IMR-90 (cell line): ENCODE measurements around the gene WDR37. TPM values are rescaled to one million over a fixed set of nuclear protein-coding genes. Genes with fewer than 3 reads are reported as not detected.

ENCODE experiments used
- ATAC-seq: fragments of 200-7000 bp; cut with Tn5 transposase; 2 replicates; pipeline ENCODE4 v1.9.1; 2020; ENCODE audit warnings: low read depth, mild to moderate bottlenecking, moderate library complexity
- BruUV-seq: library from RNA; stranded (reverse); fragments of 400-500 nt; replicated peaks from 2 replicates; lab custom pipeline; 2021; lab: Mats Ljungman, UMichigan
- CTCF ChIA-PET: fragments of 300-600 bp; formaldehyde crosslinking; extraction: SDS; loops from one replicate; lab custom pipeline; 2021; ENCODE audit warnings: antibody characterized with exemption; lab: Yijun Ruan, JAX
- POLR2A ChIA-PET: fragments of 300-600 bp; sonication (Branson Sonifier 250); formaldehyde crosslinking; loops from one replicate; lab custom pipeline; 2022; ENCODE audit warnings: antibody characterized with exemption; ENCODE audit not compliant: unreplicated experiment; lab: Charles Lee
- DNase-seq: peaks from one replicate; pipeline ENCODE4 v3.0.0; 2013
- H2AFZ ChIP-seq: replicated peaks from 2 replicates; pipeline ENCODE3; 2013; ENCODE audit warnings: low read length, mild to moderate bottlenecking; ENCODE audit not compliant: poor library complexity
- H2AK5ac ChIP-seq: 2 replicates; pipeline ENCODE4 v1.6.1; 2013; ENCODE audit warnings: low read depth, low read length, inconsistent platforms
- H2AK9ac ChIP-seq: replicated peaks from 2 replicates; pipeline ENCODE3; 2013; ENCODE audit warnings: mild to moderate bottlenecking, low read depth, low read length, moderate library complexity; ENCODE audit not compliant: poor library complexity
- H2BK120ac ChIP-seq: 2 replicates; pipeline ENCODE4 v1.6.1; 2013; ENCODE audit warnings: low read depth, low read length, inconsistent platforms
- H2BK15ac ChIP-seq: 3 replicates; pipeline ENCODE4 v1.6.1; 2013; ENCODE audit warnings: low read depth, low read length, inconsistent platforms
- H2BK20ac ChIP-seq: 2 replicates; pipeline ENCODE4 v1.6.1; 2013; ENCODE audit warnings: low read depth, mild to moderate bottlenecking, inconsistent platforms, low read length, moderate library complexity
- H2BK5ac ChIP-seq: 2 replicates; pipeline ENCODE4 v1.6.1; 2013; ENCODE audit warnings: mild to moderate bottlenecking, low read depth, low read length, inconsistent platforms; ENCODE audit not compliant: poor library complexity, severe bottlenecking
- H3K14ac ChIP-seq: replicated peaks from 2 replicates; pipeline ENCODE4 v1.6.1; 2013; ENCODE audit warnings: low read depth, low read length, inconsistent platforms
- H3K18ac ChIP-seq: 2 replicates; pipeline ENCODE4 v1.6.1; 2013; ENCODE audit warnings: low read depth, low read length, control low read depth
- H3K23ac ChIP-seq: 2 replicates; pipeline ENCODE4 v1.6.1; 2013; ENCODE audit warnings: low read depth, low read length, inconsistent platforms
- H3K27ac ChIP-seq: 2 replicates; pipeline ENCODE4 v1.5.1; 2013; ENCODE audit warnings: mild to moderate bottlenecking, control low read depth, low read length; ENCODE audit not compliant: insufficient read depth
- H3K27me3 ChIP-seq: 2 replicates; pipeline ENCODE4 v1.6.1; 2013; ENCODE audit warnings: low read length; ENCODE audit not compliant: control insufficient read depth, insufficient read depth
- H3K36me3 ChIP-seq: 2 replicates; pipeline ENCODE4 v1.6.1; 2013; ENCODE audit warnings: low read length, mixed read lengths; ENCODE audit not compliant: control insufficient read depth, insufficient read depth
- H3K4ac ChIP-seq: 2 replicates; pipeline ENCODE4 v1.6.1; 2013; ENCODE audit warnings: low read depth, low read length, inconsistent platforms
- H3K4me1 ChIP-seq: 2 replicates; pipeline ENCODE4 v1.6.1; 2013; ENCODE audit warnings: low read length, mixed read lengths; ENCODE audit not compliant: control insufficient read depth, insufficient read depth
- H3K4me2 ChIP-seq: 2 replicates; pipeline ENCODE4 v1.6.1; 2013; ENCODE audit warnings: low read depth, mild to moderate bottlenecking, control low read depth, low read length, moderate library complexity
- H3K4me3 ChIP-seq: 2 replicates; pipeline ENCODE4 v1.5.1; 2013; ENCODE audit warnings: low read depth, mild to moderate bottlenecking, control low read depth, low read length, moderate library complexity; ENCODE audit not compliant: insufficient read depth
- H3K56ac ChIP-seq: 2 replicates; pipeline ENCODE4 v1.6.1; 2013; ENCODE audit warnings: low read length, inconsistent platforms; ENCODE audit not compliant: insufficient read depth; ENCODE audit errors: extremely low read depth
- H3K79me1 ChIP-seq, 2 experiments: 2 replicates each; pipeline ENCODE4 v1.6.1; 2013; ENCODE audit warnings: low read length in 2 of 2, inconsistent platforms in 1 of 2, low read depth in 1 of 2
- H3K9ac ChIP-seq: 2 replicates; pipeline ENCODE4 v1.6.1; 2013; ENCODE audit warnings: low read depth, low read length, control low read depth
- H3K9me1 ChIP-seq: 2 replicates; pipeline ENCODE4 v1.6.1; 2013; ENCODE audit warnings: low read length, inconsistent platforms; ENCODE audit not compliant: insufficient read depth
- H3K9me3 ChIP-seq: 2 replicates; pipeline ENCODE4 v1.6.1; 2013; ENCODE audit warnings: low read length; ENCODE audit not compliant: control insufficient read depth, insufficient read depth
- H4K20me1 ChIP-seq: 2 replicates; pipeline ENCODE4 v1.6.1; 2013; ENCODE audit warnings: low read length, inconsistent platforms; ENCODE audit not compliant: insufficient read depth
- H4K5ac ChIP-seq: 2 replicates; pipeline ENCODE4 v1.6.1; 2013; ENCODE audit warnings: mild to moderate bottlenecking, low read depth, low read length, control low read depth
- H4K8ac ChIP-seq, 2 experiments: 2 replicates each; pipeline ENCODE4 v1.6.1; 2013; ENCODE audit warnings: low read depth in 2 of 2, low read length in 2 of 2, control low read depth in 1 of 2, inconsistent platforms in 1 of 2
- H4K91ac ChIP-seq: 2 replicates; pipeline ENCODE4 v1.6.1; 2013; ENCODE audit warnings: low read depth, low read length, inconsistent platforms; ENCODE audit not compliant: insufficient read depth
- MAFK ChIP-seq: IDR thresholded peaks from 2 replicates; pipeline ENCODE4 v1.6.1; 2012; ENCODE audit warnings: low read depth, low read length, improper control_type of control experiment
- POLR2A ChIP-seq: IDR thresholded peaks from 2 replicates; pipeline ENCODE4 v1.6.1; 2012; ENCODE audit warnings: mild to moderate bottlenecking, low read depth, low read length
- WGBS, 2 experiments: methylation state at CpG; one replicate each; pipeline versions ENCODE4 v1.1.5 to v1.1.7; 2013; ENCODE audit warnings: missing lambda C conversion rate in 2 of 2; ENCODE audit not compliant: insufficient read length in 1 of 2; ENCODE audit errors: extremely low coverage in 2 of 2; 5-methylcytosine and 5-hydroxymethylcytosine counted together
- dilution Hi-C: fragments of 300-500 bp; cut with HindIII; formaldehyde crosslinking; loops from one replicate; pipeline ENCODE4 v1.14.3; 2018; ENCODE audit warnings: low sequenced_read_pairs; ENCODE audit not compliant: unreplicated experiment
- in situ Hi-C: fragments of 300-500 bp; cut with MboI; formaldehyde crosslinking; loops from 3 replicates; pipeline ENCODE4 v1.14.3; 2019; ENCODE audit warnings: low sequenced_read_pairs, inconsistent platforms, mixed read lengths
- intact Hi-C: fragments of 100-400 bp; cut with micrococcal nuclease; formaldehyde crosslinking; loops from 2 replicates; pipeline ENCODE4 v1.10.0; 2022
- polyA plus RNA-seq, 3 experiments: library from polyadenylated mRNA; depleted of rRNA; stranded (reverse); fragments of >200 nt; gene quantifications; 2 replicates each; pipeline ENCODE4 v1.2.3, GENCODE V29; 2012; ENCODE audit warnings: low replicate concordance in 1 of 3
- total RNA-seq: library from RNA; depleted of rRNA; stranded (reverse); fragments of >200 nt; gene quantifications from 2 replicates; pipeline ENCODE4 v1.2.3, GENCODE V29; 2012

WDR37 gene
- total and polyA plus RNA-seq, 2 of the 4 experiments (the other 2 are of a cell fraction) = 12.7 to 14.5 TPM

- Histone ChIP-seq H4K20me1 (no peaks in the 10 kb centered on the region), H4K91ac (no peak overlapping the region), H2AK5ac (no peak overlapping the region), H3K4me1 (no peaks in the 10 kb centered on the region), H3K18ac (no peak overlapping the region), H3K36me3 (no peaks in the 10 kb centered on the region), H2BK120ac (no peak overlapping the region), H3K9me3 (no peaks in the 10 kb centered on the region; the same call in 1 of the 2 replicates), H3K56ac (no peak overlapping the region), H3K4me2 (no peak overlapping the region), H3K79me1 (no peaks in the 10 kb centered on the region), H3K27ac (no peak overlapping the region), H4K5ac (no peak overlapping the region), H4K8ac (no peak overlapping the region), H2BK20ac (no peak overlapping the region), H3K9ac (no peak overlapping the region), H2AFZ (no peak overlapping the region), H3K4me3 (no peak overlapping the region), H3K27me3 (peaks cover 5% of the 10 kb centered on the region; the same call in 1 of the 2 replicates), H3K4ac (no peak overlapping the region), H3K9me1 (no peaks in the 10 kb centered on the region), H2BK5ac (no peak overlapping the region), H2BK15ac (no peak overlapping the region), H3K23ac (no peak overlapping the region), H2AK9ac (no peak overlapping the region), H3K14ac (no peak overlapping the region)
- ChIA-PET POLR2A (no interaction called here), CTCF (no interaction called here)
- DNase-seq = no peak
- in situ Hi-C loops (no loop called here), dilution Hi-C loops (no loop called here), intact Hi-C loops (no loop called here)
- ATAC-seq = no peak
- BruUV-seq = no TSS peak
- TF ChIP-seq POLR2A (0 out of 2 replicates have a peak, but pooled peaks have one; percentile 7), MAFK (no peak)
- WGBS, 2 experiments = 55% methylated on average over 13 of the region's 20 CpGs; no CpG with 5 or more reads in 1 of the 2 experiments
These were observed 97.7 kb downstream of the WDR37 start for GRCh38 chr10:1153805-1154351.
